Measurements from ENCODE around the gene SPATS1. TPM values are rescaled to one million over a fixed set of nuclear protein-coding genes. Genes with fewer than 3 reads are reported as not detected.

SPATS1 gene
- total and polyA plus RNA-seq, 8 donors = 0.18 to 0.19 TPM; not detected in 6

DNA sequence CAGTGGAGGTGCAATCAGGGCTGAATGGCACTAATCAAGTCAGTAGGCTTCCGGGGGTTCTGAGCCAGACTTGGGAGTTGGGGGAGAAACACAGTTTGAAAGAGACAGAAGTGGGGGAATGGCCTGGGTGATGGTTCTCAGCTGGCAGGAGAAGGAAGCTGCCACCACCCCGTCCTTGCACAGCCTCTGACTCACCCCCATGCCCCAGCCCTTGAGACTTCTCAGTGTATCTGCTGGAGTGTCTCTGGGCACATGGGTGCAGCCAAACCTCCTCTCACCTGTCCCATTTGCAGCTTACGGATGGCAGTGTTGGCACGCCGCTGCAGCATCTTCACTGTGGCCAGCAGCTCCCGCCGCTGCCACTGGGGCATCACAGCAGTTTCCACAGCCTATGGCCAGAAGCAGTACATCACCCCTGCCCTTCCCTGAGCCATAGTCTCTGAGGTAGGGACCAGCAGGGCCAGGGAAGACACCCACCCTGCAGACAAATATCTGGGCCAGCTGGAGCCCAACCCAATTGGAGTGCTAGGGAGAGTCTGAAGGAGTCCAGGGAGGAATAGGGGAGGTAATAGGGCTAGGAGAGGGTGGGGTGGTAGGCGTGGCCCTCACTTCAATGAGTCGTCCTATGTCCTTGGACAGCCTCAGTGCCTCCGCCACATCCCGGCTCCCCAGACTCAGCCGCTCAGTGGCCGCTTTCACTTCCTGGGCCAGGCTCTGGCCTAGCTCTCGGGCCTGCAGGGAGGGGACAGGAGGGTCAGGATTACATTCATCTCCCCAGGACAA, 40.5 kb upstream of the SPATS1 start:
- intact Hi-C loops (cut with DNase I) = no loop called here
- 93 to 96% methylated on average over 14 of the region's 14 CpGs for WGBS, 2 donors
- H3K36me3 ChIP-seq = peaks cover 0 to 16% (median 0%) of the 10 kb centered on the region in 3 donors
- H3K27ac ChIP-seq = no peak overlapping the region
- TF ChIP-seq, protein P1, sequence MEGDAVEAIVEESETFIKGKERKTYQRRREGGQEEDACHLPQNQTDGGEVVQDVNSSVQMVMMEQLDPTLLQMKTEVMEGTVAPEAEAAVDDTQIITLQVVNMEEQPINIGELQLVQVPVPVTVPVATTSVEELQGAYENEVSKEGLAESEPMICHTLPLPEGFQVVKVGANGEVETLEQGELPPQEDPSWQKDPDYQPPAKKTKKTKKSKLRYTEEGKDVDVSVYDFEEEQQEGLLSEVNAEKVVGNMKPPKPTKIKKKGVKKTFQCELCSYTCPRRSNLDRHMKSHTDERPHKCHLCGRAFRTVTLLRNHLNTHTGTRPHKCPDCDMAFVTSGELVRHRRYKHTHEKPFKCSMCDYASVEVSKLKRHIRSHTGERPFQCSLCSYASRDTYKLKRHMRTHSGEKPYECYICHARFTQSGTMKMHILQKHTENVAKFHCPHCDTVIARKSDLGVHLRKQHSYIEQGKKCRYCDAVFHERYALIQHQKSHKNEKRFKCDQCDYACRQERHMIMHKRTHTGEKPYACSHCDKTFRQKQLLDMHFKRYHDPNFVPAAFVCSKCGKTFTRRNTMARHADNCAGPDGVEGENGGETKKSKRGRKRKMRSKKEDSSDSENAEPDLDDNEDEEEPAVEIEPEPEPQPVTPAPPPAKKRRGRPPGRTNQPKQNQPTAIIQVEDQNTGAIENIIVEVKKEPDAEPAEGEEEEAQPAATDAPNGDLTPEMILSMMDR (IDR thresholded peaks at IDR 0.05) = no peak
- FAIRE-seq (no peak), ATAC-seq (no peak), DNase-seq (no peak)
- H3K27me3 ChIP-seq = no peaks in the 10 kb centered on the region
- H3K4me1 ChIP-seq = peaks cover 0 to 8% (median 4%) of the 10 kb centered on the region in 3 donors
- H3K4me3 ChIP-seq = no peak overlapping the region
- H3K9me3 ChIP-seq = no peaks in the 10 kb centered on the region

DNA sequence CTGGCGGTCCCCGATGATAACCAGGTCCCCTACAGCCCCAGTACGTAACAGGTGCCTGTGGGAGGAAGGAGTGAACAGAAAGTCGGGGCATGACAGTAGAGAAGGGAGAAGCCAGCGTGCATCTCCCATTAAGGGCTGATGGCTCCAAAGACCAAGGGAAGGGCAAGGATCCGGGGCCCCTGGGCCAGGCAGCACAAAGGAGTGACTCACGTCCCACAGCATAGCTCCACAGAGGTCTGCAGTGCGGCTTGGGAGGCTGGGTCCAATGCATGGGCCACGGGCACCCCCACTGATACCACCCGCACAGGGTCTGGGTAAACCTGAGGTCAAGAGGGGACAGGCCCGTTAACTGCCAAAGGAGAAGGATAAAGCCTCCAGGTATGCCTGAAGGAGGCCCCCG, 39.6 kb upstream of the SPATS1 start:
- no peak for ATAC-seq
- DNase-seq = no peak
- no peaks in the 10 kb centered on the region for H3K4me1 ChIP-seq
- H3K9me3 ChIP-seq = no peaks in the 10 kb centered on the region
- peaks cover 0 to 16% (median 0%) of the 10 kb centered on the region in 3 donors for H3K36me3 ChIP-seq
- no peak overlapping the region for H3K27ac ChIP-seq
- FAIRE-seq = no peak
- H3K4me3 ChIP-seq = no peak overlapping the region
- WGBS, 2 donors = 92 to 95% methylated on average over 12 of the region's 12 CpGs
- TF ChIP-seq, protein P1 (IDR thresholded peaks at IDR 0.05) = no peak
- no peaks in the 10 kb centered on the region for H3K27me3 ChIP-seq
- intact Hi-C loops (cut with DNase I) = no loop called here

DNA sequence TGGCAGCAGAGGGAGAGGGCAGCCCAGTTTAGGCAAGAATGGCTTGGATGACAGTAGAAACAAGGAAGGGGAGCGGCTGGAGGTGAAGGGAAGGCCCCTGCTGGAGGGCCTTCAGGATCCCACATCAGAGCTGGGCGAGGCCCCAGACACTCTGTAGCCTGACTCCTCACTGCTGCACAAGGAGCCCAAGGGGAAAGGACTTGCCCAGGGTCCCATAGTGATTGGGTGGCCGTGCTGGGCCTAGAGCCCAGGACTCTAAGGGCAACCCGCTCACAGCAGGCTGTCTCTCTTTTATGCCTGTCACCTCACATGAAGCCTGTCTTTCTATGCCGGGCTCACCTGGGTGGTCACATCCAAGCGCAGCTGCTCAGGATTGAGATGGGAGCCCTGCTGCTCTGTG, 38.6 kb upstream of the SPATS1 start:
- no peak overlapping the region for H3K4me3 ChIP-seq
- no peak for FAIRE-seq
- peaks cover 0 to 16% (median 2%) of the 10 kb centered on the region in 3 donors for H3K36me3 ChIP-seq

DNA sequence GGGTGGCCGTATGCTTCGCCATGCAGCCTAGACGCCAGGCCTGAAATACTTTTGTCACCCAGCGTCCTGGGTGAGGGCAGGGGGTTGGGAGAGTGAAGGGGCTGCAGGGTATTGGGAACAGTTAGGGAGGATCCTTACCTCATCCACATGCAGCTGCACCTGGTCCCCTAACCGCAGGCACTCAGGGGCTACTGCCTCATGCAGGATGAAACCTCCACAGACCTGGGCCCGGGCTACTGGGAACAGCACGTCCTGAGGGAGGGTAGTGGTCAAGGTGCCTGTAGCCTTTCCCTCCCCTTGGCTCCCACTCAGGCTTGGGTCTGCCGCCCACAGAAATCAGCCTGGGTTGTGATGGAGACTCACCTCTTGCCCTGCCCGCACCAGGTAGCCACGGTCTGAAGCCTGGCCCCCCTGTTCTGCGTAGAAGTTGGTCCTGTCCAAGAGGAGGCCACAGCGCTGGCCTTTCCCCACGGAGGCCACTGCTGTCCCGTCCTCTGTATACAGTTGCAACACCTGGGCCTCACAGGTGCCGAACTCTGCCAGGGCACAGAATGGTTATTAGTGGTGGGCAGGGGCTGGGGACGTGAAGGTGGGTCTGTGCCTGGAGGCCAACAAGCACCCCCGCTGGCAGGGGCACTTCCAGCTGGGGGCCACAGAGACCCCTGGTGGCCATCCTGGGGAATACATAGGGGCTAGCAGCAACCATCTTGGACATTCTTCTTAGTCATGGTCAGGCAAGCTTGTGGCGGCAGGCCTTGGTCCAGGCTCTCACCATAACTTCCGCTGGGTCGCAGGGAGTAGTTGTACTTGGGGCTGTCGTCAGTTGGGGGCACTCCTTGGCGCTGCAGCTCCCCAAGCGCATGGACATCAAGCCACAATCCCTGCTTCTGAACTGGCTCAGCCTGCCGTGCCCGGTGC, 37.9 kb upstream of the SPATS1 start:
- Histone ChIP-seq H3K9me3 (no peaks in the 10 kb centered on the region), H3K36me3 (peaks cover 0 to 16% (median 9%) of the 10 kb centered on the region in 3 donors), H3K4me1 (no peaks in the 10 kb centered on the region), H3K27me3 (no peaks in the 10 kb centered on the region), H3K4me3 (no peak overlapping the region), H3K27ac (no peak overlapping the region)
- DNase-seq (peak in 1 of 6 donors; percentile 28), ATAC-seq (peak; percentile 56 to 81 (median 72)), FAIRE-seq (no peak)
- TF ChIP-seq, protein P1 (IDR thresholded peaks at IDR 0.05) = peak; percentile 41 to 73 (median 56)
- intact Hi-C loops (cut with DNase I) = no loop called here
- WGBS, 2 donors = 82 to 88% methylated on average over 25 of the region's 25 CpGs

More for the DNA sequence above, 38.6 kb upstream of the SPATS1 start:
- no peaks in the 10 kb centered on the region for H3K27me3 ChIP-seq
- H3K4me1 ChIP-seq = no peaks in the 10 kb centered on the region
- no peak overlapping the region for H3K27ac ChIP-seq
- intact Hi-C loops (cut with DNase I) = no loop called here
- no peak for DNase-seq
- 97 to 100% methylated on average over 6 of the region's 6 CpGs for WGBS, 2 donors
- no peak for ATAC-seq
- TF ChIP-seq, protein P1 (IDR thresholded peaks at IDR 0.05) = no peak
- no peaks in the 10 kb centered on the region for H3K9me3 ChIP-seq
